ENCODE data around the gene OASL.

OASL gene

DNA sequence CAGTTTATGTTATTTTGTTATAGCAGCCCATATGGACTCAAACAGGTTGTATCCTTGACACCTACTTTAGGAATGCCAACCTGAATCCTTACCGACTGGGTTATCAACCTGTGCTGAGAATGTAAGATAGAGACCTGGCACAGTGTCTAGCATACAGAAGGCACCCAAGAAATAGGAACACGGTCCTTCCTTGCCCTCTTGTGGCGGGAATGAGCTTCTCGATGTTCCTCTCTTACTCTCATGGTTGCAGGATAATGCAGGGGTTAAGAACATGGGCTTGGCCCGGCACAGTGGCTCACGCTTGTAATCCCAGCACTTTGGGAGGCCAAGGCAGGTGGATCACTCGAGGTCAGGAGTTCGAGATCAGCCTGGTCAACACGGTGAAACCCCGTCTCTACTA is 29.3 kb downstream of the OASL start:
- DNase-seq (ENCODE audit: low spot score in 2 of 2) (no peak), ATAC-seq (no peak)
- Mint-ChIP-seq H3K36me3 (peaks cover 88% of the 10 kb centered on the region), H3K27ac (no peak overlapping the region), H3K4me3 (no peak overlapping the region), H3K4me1 (peaks cover 20% of the 10 kb centered on the region), H3K9me3 (no peaks in the 10 kb centered on the region)

DNA sequence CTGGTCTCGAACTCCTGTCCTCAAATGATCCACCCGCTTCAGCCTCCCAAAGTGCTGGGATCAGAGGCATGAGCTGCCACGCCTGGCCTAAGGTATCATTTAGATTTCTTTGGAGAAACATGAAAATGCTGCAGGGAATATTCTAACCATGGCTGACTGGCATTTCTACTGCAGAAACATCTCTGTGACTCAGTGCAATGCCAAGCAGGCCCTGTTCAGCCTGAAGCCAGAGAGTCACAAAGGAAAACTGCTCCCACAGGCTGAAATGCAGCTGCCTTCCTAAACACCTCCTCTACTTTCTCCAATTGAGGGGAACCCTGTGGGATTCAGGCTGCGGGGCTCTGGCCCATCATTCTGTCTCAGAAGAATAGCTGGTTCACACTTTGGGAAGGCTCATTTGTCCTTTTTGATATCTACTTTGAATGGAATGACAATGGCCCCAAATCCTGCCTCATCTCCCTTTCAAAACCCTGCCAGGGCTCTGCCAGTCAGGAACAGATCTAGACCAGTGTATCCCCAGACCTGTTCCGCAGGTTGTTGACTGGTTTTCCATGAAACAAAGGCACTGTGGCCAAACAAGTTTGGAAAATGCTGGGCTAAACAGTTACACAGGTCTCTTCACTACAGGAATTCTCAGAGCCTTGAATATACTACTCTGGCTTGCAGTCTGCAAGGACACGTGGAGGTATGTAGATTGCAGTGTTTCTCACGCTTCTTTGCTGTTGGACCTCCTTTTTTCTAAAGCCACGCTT is 30.5 kb downstream of the OASL start:
- Mint-ChIP-seq H3K27ac (peak overlapping the region; percentile 45), H3K9me3 (no peaks in the 10 kb centered on the region), H3K36me3 (peaks cover 93% of the 10 kb centered on the region), H3K4me1 (peaks cover 16% of the 10 kb centered on the region), H3K4me3 (no peak overlapping the region)
- DNase-seq (ENCODE audit: low spot score in 2 of 2) (no peak), ATAC-seq (no peak)

DNA sequence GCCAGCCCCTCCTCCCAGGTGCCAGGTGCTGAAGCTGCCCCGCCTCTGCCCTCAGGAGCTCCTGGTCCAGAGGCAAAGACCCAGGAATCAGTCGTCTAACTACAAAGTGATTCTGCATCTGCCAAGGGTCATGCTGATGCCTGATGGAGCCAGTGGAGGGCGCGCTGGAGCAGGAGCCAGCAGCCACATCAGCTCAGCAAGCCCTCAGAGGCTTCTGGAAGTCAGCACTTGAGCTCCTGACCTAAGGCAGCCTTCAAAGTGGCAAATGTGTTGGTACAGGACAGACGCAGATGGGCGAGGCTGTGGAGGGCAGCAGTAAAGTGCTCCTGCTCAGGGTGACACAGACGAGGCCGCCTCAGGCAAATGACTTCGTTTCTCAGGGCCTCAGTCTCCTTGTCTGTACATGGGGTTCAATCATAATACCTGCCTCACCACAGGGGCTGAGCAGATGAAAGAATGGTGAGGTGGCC is 33.7 kb downstream of the OASL start:
- peaks cover 8% of the 10 kb centered on the region for H3K4me1 Mint-ChIP-seq
- peak; percentile 80 for ATAC-seq
- H3K36me3 Mint-ChIP-seq: peaks cover 88% of the 10 kb centered on the region
- DNase-seq (ENCODE audit: low spot score in 2 of 2): peak; percentile 36 to 79
- peak overlapping the region; percentile 73 for H3K27ac Mint-ChIP-seq
- H3K4me3 Mint-ChIP-seq: no peak overlapping the region
- H3K9me3 Mint-ChIP-seq: no peaks in the 10 kb centered on the region

DNA sequence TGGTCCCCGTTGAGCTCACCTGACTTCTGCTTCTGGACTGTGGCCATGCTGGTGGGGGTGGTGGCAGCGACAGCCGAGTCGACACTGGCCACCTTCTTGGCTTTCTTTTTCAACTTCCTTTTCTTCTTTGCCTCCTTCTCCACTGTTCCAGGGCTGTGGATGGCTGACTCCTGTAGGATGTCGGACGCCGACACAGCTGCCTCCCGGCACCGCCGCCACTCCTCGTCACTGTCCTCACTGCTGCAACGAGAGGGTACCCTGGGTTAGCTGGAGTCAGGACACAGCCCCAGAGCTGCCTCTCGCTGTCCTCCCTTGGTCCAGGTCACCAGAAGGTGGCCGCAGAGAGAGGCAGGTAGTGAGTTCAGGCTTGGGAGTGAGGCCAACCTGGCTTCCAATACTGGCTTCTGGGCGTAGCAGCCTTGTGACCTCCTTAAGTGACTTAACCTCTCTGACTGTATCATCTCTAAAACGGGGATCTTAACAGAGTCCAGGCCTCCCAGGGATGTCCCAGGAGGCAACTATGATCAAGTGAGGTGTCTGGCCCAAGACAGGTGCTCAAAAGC is 34.7 kb downstream of the OASL start:
- no peak overlapping the region for H3K4me3 Mint-ChIP-seq
- ATAC-seq (no peak), DNase-seq (ENCODE audit: low spot score in 2 of 2) (no peak)
- peak overlapping the region; percentile 48 for H3K27ac Mint-ChIP-seq
- no peaks in the 10 kb centered on the region for H3K9me3 Mint-ChIP-seq
- H3K4me1 Mint-ChIP-seq: peaks cover 8% of the 10 kb centered on the region
- peaks cover 78% of the 10 kb centered on the region for H3K36me3 Mint-ChIP-seq

DNA sequence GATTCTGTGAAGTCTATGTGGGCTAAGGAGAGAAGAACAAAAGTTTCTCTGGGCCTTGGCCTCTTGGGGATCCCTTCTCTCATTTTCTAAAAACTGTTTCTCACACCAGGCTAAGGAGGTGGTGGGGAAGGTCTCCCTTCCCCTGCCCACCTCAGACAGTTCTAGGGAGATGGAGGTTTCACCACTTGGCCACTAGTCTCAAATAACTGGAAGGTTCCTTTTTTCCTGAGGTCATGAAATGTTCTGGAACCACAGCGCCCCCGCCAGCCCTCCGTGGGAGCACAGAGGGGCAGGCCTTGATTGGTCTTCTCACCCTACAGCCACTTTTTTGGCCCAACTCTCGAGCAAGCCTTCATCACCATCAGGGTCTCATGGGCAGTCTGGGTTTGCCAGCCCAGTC is 35.4 kb downstream of the OASL start:
- no peak overlapping the region for H3K4me3 Mint-ChIP-seq
- no peak overlapping the region for H3K27ac Mint-ChIP-seq
- peaks cover 71% of the 10 kb centered on the region for H3K36me3 Mint-ChIP-seq

DNA sequence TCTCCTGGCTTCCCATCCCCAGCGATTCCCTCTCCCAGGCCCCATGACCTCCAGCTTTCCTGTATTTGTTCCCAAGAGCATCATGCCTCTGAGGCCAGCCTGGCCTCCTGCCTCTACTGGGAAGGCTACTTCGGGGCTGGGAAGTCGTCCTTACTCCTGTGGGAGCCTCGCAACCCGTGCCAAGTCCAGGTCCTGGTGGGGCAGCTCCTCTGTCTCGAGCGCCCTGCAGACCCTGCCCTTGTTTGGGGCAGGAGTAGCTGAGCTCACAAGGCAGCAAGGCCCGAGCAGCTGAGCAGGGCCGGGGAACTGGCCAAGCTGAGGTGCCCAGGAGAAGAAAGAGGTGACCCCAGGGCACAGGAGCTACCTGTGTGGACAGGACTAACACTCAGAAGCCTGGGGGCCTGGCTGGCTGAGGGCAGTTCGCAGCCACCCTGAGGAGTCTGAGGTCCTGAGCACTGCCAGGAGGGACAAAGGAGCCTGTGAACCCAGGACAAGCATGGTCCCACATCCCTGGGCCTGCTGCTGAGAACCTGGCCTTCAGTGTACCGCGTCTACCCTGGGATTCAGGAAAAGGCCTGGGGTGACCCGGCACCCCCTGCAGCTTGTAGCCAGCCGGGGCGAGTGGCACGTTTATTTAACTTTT is 37.1 kb downstream of the OASL start:
- ATAC-seq (no peak), DNase-seq (ENCODE audit: low spot score in 2 of 2) (no peak)
- Mint-ChIP-seq H3K9me3 (no peaks in the 10 kb centered on the region), H3K36me3 (peaks cover 56% of the 10 kb centered on the region), H3K27ac (no peak overlapping the region), H3K4me1 (peaks cover 8% of the 10 kb centered on the region), H3K4me3 (no peak overlapping the region)

More for the DNA sequence above, 35.4 kb downstream of the OASL start:
- no peaks in the 10 kb centered on the region for H3K9me3 Mint-ChIP-seq
- peaks cover 8% of the 10 kb centered on the region for H3K4me1 Mint-ChIP-seq
- ATAC-seq: no peak
- no peak for DNase-seq (ENCODE audit: low spot score in 2 of 2)

DNA sequence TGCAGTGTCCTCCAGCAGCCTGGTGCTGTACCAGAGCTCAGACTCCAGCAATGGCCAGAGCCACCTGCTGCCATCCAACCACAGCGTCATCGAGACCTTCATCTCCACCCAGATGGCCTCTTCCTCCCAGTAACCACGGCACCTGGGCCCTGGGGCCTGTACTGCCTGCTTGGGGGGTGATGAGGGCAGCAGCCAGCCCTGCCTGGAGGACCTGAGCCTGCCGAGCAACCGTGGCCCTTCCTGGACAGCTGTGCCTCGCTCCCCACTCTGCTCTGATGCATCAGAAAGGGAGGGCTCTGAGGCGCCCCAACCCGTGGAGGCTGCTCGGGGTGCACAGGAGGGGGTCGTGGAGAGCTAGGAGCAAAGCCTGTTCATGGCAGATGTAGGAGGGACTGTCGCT is 38.0 kb downstream of the OASL start:
- DNase-seq (ENCODE audit: low spot score in 2 of 2) (no peak), ATAC-seq (no peak)
- no peak overlapping the region for H3K4me3 Mint-ChIP-seq
- H3K4me1 Mint-ChIP-seq: peaks cover 8% of the 10 kb centered on the region
- H3K9me3 Mint-ChIP-seq: no peaks in the 10 kb centered on the region
- H3K27ac Mint-ChIP-seq: no peak overlapping the region
- peaks cover 47% of the 10 kb centered on the region for H3K36me3 Mint-ChIP-seq

DNA sequence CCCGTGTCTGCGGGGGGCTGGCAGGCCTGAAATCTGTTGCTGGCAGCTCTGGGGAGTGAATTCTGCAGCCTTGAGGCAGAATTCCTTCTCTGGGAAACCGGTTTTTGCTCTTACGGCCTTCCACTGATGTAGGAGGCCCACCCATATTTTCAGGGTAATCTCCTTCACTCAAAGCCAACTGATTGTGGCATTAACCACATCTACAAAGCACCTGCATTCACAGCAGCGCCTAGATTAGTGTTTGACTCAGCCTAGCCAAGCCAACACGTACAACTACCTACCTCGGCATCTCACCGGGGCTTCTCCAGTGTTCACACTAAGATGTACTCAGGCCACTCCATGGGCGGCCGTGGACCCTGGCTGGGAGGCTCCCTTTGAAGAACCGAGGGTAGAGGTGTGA is 38.5 kb downstream of the OASL start:
- ATAC-seq: no peak
- Mint-ChIP-seq H3K9me3 (no peaks in the 10 kb centered on the region), H3K4me1 (peaks cover 7% of the 10 kb centered on the region), H3K36me3 (peaks cover 42% of the 10 kb centered on the region), H3K27ac (no peak overlapping the region), H3K4me3 (no peak overlapping the region)
- DNase-seq (ENCODE audit: low spot score in 2 of 2): no peak

DNA sequence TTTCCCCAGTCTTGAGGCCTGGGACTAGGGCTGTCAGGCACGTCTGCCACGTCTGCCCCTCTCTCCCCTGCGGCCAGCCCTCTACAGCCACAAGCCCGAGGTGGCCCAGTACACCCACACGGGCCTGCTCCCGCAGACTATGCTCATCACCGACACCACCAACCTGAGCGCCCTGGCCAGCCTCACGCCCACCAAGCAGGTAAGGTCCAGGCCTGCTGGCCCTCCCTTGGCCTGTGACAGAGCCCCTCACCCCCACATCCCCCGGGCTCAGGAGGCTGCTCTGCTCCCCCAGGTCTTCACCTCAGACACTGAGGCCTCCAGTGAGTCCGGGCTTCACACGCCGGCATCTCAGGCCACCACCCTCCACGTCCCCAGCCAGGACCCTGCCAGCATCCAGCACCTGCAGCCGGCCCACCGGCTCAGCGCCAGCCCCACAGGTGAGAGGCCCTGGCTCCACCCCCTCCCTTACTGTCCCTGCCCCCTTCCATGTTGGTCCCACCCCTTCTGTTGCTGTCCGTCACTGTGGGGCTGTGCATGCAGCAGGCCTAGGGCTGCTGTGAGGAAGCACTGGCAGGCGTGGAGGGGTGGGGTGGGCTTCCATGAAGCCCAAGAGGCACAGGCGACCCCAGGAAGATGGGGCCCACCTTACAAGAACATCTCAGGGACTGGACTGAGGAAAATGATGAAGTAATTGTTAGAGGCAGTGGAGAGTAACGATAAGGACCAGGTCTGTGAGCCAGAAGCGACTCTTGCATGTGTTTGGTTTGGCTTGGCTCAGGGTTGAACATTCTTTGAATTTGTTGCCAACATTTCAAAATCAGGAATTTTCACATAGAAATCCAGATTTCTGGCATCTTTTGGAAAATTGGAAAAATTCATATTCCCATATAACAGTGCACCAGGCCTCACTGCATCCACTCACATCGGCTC is 39.6 kb downstream of the OASL start:
- Mint-ChIP-seq H3K27ac (no peak overlapping the region), H3K9me3 (peaks cover 5% of the 10 kb centered on the region), H3K36me3 (peaks cover 31% of the 10 kb centered on the region), H3K4me3 (no peak overlapping the region), H3K4me1 (no peaks in the 10 kb centered on the region)
- ATAC-seq (no peak), DNase-seq (ENCODE audit: low spot score in 2 of 2) (no peak)

DNA sequence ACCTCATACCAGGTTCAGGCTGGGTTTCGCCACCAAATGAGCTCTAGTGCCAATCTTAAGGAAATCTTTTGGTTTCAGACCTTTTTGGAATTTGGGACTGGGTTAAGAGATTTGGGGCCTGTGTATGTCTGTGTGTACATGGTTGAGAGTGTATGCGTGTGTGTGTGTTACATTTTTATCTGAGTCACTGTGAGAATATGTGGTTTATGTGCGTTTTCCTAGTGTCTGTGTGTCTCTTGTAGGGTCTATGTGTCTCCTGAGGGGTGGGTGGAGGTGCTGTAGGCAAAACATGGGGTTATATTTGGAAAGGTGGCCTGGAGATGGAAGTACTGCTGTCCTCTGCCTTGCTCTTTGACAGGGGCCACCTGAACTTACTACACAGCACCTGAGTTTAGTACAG is 40.6 kb downstream of the OASL start:
- no peak for DNase-seq (ENCODE audit: low spot score in 2 of 2)
- no peak for ATAC-seq
- Mint-ChIP-seq H3K27ac (no peak overlapping the region), H3K9me3 (peaks cover 5% of the 10 kb centered on the region), H3K4me1 (no peaks in the 10 kb centered on the region), H3K4me3 (no peak overlapping the region), H3K36me3 (peaks cover 21% of the 10 kb centered on the region)

DNA sequence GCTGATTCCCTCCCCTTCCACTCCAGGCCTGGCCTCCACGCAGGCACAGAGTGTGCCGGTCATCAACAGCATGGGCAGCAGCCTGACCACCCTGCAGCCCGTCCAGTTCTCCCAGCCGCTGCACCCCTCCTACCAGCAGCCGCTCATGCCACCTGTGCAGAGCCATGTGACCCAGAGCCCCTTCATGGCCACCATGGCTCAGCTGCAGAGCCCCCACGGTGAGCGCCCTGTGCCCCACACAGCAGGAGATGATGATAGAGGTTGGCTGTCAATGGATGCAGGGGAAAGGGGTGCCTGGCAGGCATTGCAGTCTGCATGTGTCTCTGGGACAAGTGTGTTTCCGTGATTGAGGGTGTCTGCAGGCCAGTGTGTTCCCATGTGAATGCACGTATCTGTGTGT is 41.6 kb downstream of the OASL start:
- Mint-ChIP-seq H3K27ac (no peak overlapping the region), H3K4me3 (no peak overlapping the region), H3K9me3 (peaks cover 5% of the 10 kb centered on the region), H3K4me1 (no peaks in the 10 kb centered on the region), H3K36me3 (peaks cover 11% of the 10 kb centered on the region)
- ATAC-seq: no peak
- no peak for DNase-seq (ENCODE audit: low spot score in 2 of 2)

DNA sequence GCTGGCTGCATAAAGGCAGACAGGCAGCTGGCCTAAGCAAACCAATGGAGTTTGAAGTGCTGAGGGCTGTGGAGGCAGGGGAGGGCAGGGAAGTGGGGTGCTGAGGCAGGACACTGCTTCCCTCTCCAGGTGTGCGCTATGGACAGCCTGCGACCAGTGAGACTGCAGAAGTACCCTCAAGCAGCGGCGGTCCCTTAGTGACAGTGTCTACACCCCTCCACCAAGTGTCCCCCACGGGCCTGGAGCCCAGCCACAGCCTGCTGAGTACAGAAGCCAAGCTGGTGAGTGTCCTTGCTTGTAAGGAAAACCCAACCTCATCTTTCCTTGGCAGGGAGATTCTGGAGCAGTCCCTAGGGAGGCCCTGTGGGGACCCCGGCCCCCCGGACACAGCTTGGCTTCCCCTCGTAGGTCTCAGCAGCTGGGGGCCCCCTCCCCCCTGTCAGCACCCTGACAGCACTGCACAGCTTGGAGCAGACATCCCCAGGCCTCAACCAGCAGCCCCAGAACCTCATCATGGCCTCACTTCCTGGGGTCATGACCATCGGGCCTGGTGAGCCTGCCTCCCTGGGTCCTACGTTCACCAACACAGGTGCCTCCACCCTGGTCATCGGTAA is 42.8 kb downstream of the OASL start:
- Mint-ChIP-seq H3K27ac (no peak overlapping the region), H3K4me3 (no peak overlapping the region), H3K36me3 (no peaks in the 10 kb centered on the region), H3K9me3 (peaks cover 5% of the 10 kb centered on the region), H3K4me1 (no peaks in the 10 kb centered on the region)
- ATAC-seq (no peak), DNase-seq (ENCODE audit: low spot score in 2 of 2) (no peak)

DNA sequence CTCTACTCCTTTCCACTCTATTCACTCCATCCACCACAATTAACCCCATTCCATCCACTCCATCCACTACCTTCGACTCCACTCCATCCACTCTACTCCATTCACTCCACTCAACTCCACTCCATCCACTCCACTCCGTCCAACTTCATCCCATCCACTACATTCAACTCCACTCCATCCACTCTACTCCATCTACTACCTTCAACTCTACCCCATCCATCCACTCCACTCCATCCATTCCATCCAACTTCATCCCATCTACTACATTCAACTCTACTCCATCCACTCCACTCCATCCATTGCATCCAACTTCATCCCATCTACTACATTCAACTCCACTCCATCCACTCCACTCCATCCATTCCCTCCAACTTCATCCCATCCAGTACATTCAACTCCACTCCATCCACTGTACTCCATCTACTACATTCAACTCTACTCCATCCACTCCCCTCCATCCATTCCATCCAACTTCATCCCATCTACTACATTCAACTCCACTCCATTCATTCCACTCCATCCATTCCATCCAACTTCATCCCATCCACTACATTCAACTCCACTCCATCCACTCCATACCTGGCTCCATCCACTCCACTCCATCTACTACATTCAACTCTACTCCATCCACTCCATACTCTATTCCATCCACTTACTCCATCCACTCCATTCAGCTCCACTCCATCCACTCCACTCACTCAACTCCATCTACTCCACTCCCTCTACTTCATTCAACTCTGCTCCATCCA is 44.3 kb downstream of the OASL start:
- DNase-seq (ENCODE audit: low spot score in 2 of 2) (no peak), ATAC-seq (no peak)
- no peak overlapping the region for H3K27ac Mint-ChIP-seq
- no peak overlapping the region for H3K4me3 Mint-ChIP-seq
- no peaks in the 10 kb centered on the region for H3K4me1 Mint-ChIP-seq
- H3K36me3 Mint-ChIP-seq: no peaks in the 10 kb centered on the region
- H3K9me3 Mint-ChIP-seq: peaks cover 5% of the 10 kb centered on the region

DNA sequence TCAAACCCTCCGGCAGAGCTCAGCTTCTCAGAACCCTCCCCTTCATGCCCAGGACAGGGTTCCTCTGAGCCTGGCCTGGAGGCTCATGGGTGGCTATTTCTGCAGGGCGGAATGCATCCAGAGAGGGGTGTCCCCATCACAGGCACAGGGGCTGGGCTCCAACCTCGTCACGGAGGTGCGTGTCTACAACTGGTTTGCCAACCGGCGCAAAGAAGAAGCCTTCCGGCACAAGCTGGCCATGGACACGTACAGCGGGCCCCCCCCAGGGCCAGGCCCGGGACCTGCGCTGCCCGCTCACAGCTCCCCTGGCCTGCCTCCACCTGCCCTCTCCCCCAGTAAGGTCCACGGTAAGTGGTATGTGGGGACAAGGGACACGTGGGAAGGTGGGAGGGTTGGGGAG is 45.0 kb downstream of the OASL start:
- H3K4me3 Mint-ChIP-seq: no peak overlapping the region
- H3K9me3 Mint-ChIP-seq: peaks cover 5% of the 10 kb centered on the region
- no peak for ATAC-seq
- no peak overlapping the region for H3K27ac Mint-ChIP-seq
- H3K36me3 Mint-ChIP-seq: no peaks in the 10 kb centered on the region
- no peak for DNase-seq (ENCODE audit: low spot score in 2 of 2)
- H3K4me1 Mint-ChIP-seq: no peaks in the 10 kb centered on the region
